ENCODE measurements around the gene SLC30A1. TPM values are rescaled to one million over a fixed set of nuclear protein-coding genes. Genes with fewer than 3 reads are reported as not detected.
A peak's percentile ranks its signal among the peaks of the same experiment; 100 is the strongest.

Gene SLC30A1
- total and polyA plus RNA-seq, 2 of the 13 experiments (the other 11 are each of a cell fraction or from before 2014, with no cell fraction given), result 5.9 to 24.4 TPM

GRCh38 chr1:211576717-211577116 is 2.2 kb downstream of the SLC30A1 start:
- in situ Hi-C loops (cut with HindIII; ENCODE audit: extremely low pct_ligation_motif_present, low pct_unique_long_range_greater_than_20kb), result loop anchor here (5.0 kb wide), 3 partner anchors 46 to 76 kb away; no protein-coding TSS in a partner anchor
- H3K9me3 ChIP-seq (ENCODE audit: low read length), result no peaks in the 10 kb centered on the region
- H3K36me3 ChIP-seq (replicated peaks in 1 of 2; ENCODE audit: control insufficient read depth in 1 of 2, insufficient read depth in 2 of 2, low read length in 2 of 2), result peaks cover 0 to 11% of the 10 kb centered on the region in 2 experiments; a peak in 2 of 5 replicates
- POLR2A ChIA-PET, result interaction anchor here (1.1 to 1.2 kb wide), 3 partner anchors 48 to 72 kb away, joined by 3 to 5 read pairs (median 4); no protein-coding TSS in a partner anchor
- H2AFZ ChIP-seq (ENCODE audit: low read length), result no peak overlapping the region
- ATAC-seq, result no peak
- peaks cover 56% of the 10 kb centered on the region for H3K79me2 ChIP-seq (ENCODE audit: insufficient read depth, low read length)
- peak overlapping the region; percentile 78 for H3K9ac ChIP-seq (ENCODE audit: insufficient read depth, low read depth, low read length)
- FAIRE-seq, result no peak
- H3K4me2 ChIP-seq (ENCODE audit: low read depth, low read length), result peak overlapping the region; percentile 83
- H4K20me1 ChIP-seq (ENCODE audit: insufficient read depth, low read length), result peaks cover 20% of the 10 kb centered on the region
- peaks cover 59% of the 10 kb centered on the region for H3K4me1 ChIP-seq (ENCODE audit: insufficient read depth, low read length)
- no TSS peak for BruUV-seq (replicated peaks)
- TF ChIP-seq ZNF225 (CRISPR knock-in tag; IDR thresholded peaks at IDR 0.05) (no peak), KAT2B (IDR thresholded peaks at IDR 0.05; ENCODE audit: borderline replicate concordance, low read depth, low read length) (peak; percentile 58; the same call in 1 of the 2 replicates), DZIP1 (CRISPR knock-in tag; IDR thresholded peaks at IDR 0.05) (no peak)
- peak overlapping the region; percentile 32 for H3K27ac ChIP-seq (ENCODE audit: extremely low read length, insufficient read depth, low read length)
- DNase-seq (ENCODE audit: low spot score), result no peak
- intact Hi-C loops (cut with micrococcal nuclease; ENCODE audit: unreplicated experiment), result loop anchor here (1.0 to 2.0 kb wide), 3 partner anchors 49 to 79 kb away; no protein-coding TSS in a partner anchor
- H3K4me3 ChIP-seq (replicated peaks in 1 of 3; ENCODE audit: insufficient read depth in 1 of 3, low read depth in 2 of 3, low read length in 3 of 3), result peak overlapping the region; percentile 84 to 96 (median 87); a peak in 5 of 6 replicates
- WGBS (ENCODE audit: low lambda C conversion rate), result 0% methylated on average over 2 of the region's 2 CpGs
- CTCF ChIA-PET (ENCODE audit: low intra/inter-chr PET ratio, low total read pairs), result interaction anchor here (3.8 to 4.2 kb wide), 3 partner anchors 48 to 78 kb away, joined by 20 to 30 read pairs (median 25); no protein-coding TSS in a partner anchor
- H3K27me3 ChIP-seq (ENCODE audit: control insufficient read depth in 1 of 2, insufficient read depth in 2 of 2, low read length in 2 of 2), result no peaks in the 10 kb centered on the region; a peak in 2 of 5 replicates

- intact Hi-C loops (cut with micrococcal nuclease; ENCODE audit: unreplicated experiment) (no loop called here), in situ Hi-C loops (cut with HindIII; ENCODE audit: extremely low pct_ligation_motif_present, low pct_unique_long_range_greater_than_20kb) (loop anchor here (5.0 kb wide), 3 partner anchors 48 to 78 kb away; no protein-coding TSS in a partner anchor)
- Histone ChIP-seq H3K36me3 (replicated peaks in 1 of 2; ENCODE audit: control insufficient read depth in 1 of 2, insufficient read depth in 2 of 2, low read length in 2 of 2) (peaks cover 0 to 11% of the 10 kb centered on the region in 2 experiments; a peak in 2 of 5 replicates), H4K20me1 (ENCODE audit: insufficient read depth, low read length) (peaks cover 20% of the 10 kb centered on the region), H3K27ac (ENCODE audit: extremely low read length, insufficient read depth, low read length) (no peak overlapping the region), H3K4me1 (ENCODE audit: insufficient read depth, low read length) (peaks cover 39% of the 10 kb centered on the region), H3K27me3 (ENCODE audit: control insufficient read depth in 1 of 2, insufficient read depth in 2 of 2, low read length in 2 of 2) (no peaks in the 10 kb centered on the region; a peak in 2 of 5 replicates), H3K4me3 (replicated peaks in 1 of 3; ENCODE audit: insufficient read depth in 1 of 3, low read depth in 2 of 3, low read length in 3 of 3) (peak overlapping the region in 1 of 3 experiments; percentile 84; a peak in 2 of 6 replicates), H3K79me2 (ENCODE audit: insufficient read depth, low read length) (peaks cover 56% of the 10 kb centered on the region), H3K9me3 (ENCODE audit: low read length) (no peaks in the 10 kb centered on the region), H3K4me2 (ENCODE audit: low read depth, low read length) (peak overlapping the region; percentile 83; the same call in 1 of the 2 replicates), H3K9ac (ENCODE audit: insufficient read depth, low read depth, low read length) (no peak overlapping the region), H2AFZ (ENCODE audit: low read length) (no peak overlapping the region)
- ChIA-PET CTCF (ENCODE audit: low intra/inter-chr PET ratio, low total read pairs) (interaction anchor here (3.9 kb wide), 1 partner anchor 74 kb away, joined by 20 read pairs; no protein-coding TSS in a partner anchor), POLR2A (no interaction called here)
- no peak for DNase-seq (ENCODE audit: low spot score)
- no TSS peak for BruUV-seq (replicated peaks)
- ATAC-seq, result no peak
- no peak for FAIRE-seq
- TF ChIP-seq ELF3 (CRISPR knock-in tag; IDR thresholded peaks at IDR 0.05) (no peak), DRAP1 (CRISPR knock-in tag; IDR thresholded peaks at IDR 0.05) (no peak), ZIK1 (CRISPR knock-in tag; IDR thresholded peaks at IDR 0.05; ENCODE audit: borderline replicate concordance, low read depth) (no peak), SPEN (CRISPR knock-in tag; IDR thresholded peaks at IDR 0.05; ENCODE audit: low read depth) (no peak), REPIN1 (CRISPR knock-in tag; IDR thresholded peaks at IDR 0.05; ENCODE audit: borderline replicate concordance, low read depth) (no peak), ZNF292 (CRISPR knock-in tag; IDR thresholded peaks at IDR 0.05; ENCODE audit: borderline replicate concordance, low read depth) (no peak), SUZ12 (IDR thresholded peaks at IDR 0.05; ENCODE audit: low read depth, low read length) (no peak), CBX1 (IDR thresholded peaks at IDR 0.05; ENCODE audit: low read depth) (no peak), CREB1 (IDR thresholded peaks at IDR 0.05) (no peak), CREB1 (CRISPR knock-in tag; IDR thresholded peaks at IDR 0.05) (no peak), MTA3 (CRISPR knock-in tag; IDR thresholded peaks at IDR 0.05) (no peak), ZNF331 (CRISPR knock-in tag; IDR thresholded peaks at IDR 0.05) (no peak)
Observed at GRCh38 chr1:211574705-211575104, 4.3 kb downstream of the SLC30A1 start.

Measured in HepG2 (cell line).